Measurements from ENCODE around the gene TBC1D30.
"Not testable (repeated sequence)": the region's sequence is repeated elsewhere in the genome, so short reads cannot be mapped to it uniquely, and the experiment has no call there.

The TBC1D30 gene

DNA sequence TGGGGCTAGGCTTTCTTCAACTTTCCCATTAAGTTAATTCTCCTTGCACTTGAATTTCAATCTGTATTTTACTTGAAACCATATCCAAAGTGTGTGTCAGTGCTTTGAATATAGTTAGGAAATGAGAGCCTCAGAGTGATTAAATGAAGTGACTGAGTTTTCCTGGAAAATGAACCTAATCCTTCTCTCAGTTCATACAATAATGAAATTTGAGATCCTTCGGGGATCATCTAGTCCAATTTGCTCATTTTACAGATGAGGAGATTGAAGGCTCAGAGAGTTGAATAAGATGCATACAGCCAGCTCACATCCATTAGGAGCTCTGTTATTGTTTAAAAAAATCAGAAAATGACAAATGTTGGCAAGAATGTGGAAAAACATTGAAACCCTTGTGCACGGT is 18.3 kb upstream of the TBC1D30 start:
- no peak for ATAC-seq

DNA sequence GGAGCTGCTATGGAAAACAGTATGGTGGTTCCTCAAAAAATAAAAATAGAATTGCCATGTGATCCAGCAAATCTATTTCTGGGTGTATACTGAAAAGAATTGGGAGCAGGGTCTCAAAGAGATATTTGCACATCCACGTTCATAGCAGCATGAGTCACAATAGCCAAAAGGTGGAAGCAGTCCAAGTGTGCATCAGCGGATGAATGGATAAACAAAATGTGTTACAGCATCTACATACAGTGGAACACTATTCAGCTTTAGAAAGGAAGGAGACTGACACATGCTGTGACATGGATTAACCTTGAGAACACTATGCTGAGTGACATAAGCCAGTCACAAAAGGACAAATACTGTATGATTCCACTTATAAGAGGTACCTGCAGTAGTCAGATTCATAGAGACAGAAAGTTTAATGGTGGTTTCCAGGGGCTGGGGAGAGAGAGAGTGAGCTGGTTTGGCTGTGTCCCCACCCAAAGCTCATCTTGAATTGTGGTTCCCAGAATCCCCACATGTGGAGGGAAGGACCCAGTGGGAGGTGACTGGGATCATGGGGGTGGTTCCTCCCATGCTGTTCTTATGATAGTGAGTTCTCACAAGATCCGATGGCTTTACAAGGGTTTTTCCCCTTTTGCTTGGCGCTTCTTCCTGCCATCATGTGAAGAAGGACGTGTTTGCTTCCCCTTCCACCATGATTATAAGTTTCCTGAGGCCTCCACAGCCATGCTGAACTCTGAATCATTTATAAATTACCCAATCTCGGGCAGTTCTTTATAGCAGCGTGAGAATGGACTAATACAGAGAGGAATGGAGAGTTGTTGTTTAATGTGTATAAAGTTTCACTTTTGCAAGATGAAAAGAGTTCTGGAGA is 17.6 kb upstream of the TBC1D30 start:
- ATAC-seq = no peak

DNA sequence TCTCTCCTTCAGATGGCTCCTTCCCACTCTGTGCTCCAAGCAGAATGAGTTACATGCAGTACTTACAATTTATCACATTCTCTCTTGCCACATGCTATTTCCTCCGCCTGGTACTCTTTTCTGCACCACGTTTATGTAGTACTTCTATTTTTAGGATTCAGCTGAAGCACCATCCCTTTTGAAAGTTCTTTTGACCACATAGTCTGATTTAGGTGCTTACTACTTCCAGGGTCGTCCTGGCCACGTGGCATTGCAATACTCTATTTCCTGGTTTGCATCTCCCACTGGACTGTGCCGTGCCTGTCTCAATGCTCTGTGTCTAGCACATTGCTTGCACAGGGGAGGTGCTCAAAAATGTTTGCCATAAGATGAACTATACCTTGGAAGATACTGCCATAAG is 16.3 kb upstream of the TBC1D30 start:
- no peak for ATAC-seq

DNA sequence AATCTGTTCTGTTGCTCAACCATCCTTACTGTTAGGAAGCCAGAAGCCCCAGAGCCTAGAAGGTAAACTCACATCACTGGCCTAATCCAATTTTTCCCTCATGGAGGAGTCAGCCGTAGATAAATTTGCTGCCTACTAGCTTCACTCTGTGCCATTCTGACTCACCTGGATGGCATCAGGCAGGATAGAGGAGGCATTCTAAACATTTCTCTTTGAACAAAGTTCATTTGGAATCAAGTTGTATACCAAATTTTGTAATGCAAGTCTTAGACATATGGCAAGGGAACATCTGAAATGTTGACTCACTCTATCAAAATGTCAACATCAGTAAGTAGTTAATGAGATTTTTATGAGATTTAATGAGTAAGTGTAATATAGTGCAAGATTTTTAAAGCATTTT is 13.6 kb upstream of the TBC1D30 start:
- ATAC-seq = no peak

DNA sequence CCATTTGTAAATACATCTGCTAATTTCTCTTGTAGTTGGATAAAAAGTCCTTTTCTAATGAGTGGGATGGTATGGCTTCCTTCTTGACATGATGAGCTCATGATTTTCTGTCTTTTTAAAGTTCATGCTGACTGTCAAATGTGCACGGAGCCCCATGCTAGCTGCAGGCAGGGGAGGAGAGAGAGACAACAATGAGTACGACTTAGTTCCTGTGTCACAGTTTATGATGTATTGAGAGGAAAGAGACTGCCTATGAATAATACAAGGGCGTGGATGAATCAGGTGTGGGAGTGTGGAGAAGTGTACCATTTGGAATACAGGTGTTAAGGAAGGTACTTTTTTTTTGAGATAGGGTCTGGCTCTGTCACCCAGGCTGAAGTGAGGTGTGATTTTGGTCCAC is 10.7 kb upstream of the TBC1D30 start:
- ATAC-seq = no peak

DNA sequence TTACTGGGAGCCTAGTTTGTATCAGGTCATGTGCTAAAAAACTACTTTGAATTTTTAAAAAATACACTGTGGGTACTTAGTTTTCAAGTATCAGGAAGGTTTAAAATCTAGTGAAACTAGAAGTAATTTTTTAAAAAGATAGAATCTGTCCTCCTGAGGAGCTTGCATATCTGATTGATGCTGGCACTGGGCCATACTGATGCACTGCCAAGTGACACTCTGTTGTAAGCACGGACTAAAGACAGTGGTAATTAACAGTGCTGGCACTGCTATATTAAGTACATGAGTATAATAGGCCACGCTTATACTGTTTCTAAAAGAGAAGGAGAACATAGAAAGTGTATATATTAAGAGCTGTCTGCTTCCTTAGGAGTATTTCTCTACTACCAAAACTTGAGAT is 10.0 kb upstream of the TBC1D30 start:
- no peak for ATAC-seq

DNA sequence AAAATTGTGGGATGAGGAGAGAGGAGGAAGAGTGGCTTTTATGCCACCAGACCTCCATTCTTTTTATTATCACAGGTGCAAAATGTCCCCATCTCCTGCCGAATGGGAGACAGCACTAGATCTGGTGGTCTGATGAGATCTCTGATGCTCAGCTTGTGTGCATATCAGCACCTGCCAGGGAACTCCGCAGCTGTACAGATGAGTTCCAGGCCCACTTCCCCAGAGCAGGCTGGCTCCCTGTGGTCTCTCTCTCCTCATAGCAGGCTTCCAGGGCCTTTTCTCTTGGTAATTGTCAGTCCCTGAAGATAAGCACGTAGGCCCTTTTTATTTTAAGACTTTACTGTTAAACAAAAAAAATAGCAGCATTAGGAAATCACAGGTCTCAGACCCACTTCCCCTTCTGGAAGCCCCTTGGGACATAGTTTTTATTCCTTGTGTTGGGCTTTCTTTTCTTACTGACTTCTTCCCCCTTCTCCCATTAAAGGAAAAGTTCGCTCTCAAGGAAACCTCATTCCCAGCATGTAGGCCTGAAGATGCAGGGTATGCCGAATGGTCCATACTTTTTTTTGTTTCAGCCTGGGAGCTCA is 4.5 kb upstream of the TBC1D30 start:
- ATAC-seq = no peak

DNA sequence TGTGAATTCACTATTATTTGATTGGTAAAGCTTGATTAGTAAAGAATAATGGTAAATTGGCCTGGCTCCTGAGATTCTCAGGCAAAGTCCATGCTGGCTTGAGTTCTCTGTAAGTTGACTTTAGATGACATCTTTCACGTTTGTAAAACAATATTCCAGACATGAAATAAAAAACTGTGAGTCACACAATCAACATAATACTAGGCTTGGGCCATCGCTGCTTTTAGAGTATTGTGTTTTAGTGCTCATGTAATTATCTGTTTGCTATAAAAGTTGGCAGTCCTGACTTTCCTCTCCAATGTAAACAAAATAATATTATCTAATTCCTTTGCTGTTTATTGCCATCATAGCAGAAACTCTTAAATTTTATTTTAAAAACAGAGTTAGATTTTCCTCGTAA is 3.9 kb upstream of the TBC1D30 start:
- ATAC-seq = no peak

DNA sequence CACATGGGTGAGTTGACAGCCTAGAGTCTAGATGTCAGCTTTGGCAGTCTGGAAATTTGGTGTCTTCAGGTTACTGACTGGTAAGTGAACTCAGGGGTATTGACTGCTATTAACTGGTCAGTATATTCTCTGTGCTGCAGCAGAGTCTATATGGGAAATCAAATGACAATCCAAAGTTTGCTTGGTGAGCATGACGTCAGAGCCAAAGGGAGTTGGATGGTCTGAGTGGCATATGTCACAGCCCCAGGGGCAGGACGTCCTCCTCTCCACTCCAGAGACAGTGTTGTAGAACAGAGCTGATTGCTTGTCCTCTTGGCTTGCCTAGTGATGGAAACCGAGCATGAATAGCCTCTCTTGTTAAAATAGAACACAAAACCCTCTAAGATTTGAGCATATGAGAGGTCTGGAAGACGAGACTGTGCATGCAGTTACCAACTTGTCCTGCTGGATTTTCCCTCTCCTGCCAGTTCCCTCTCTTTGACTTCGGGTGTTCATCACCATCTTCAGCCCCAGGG is 3.3 kb upstream of the TBC1D30 start:
- ATAC-seq = no peak

DNA sequence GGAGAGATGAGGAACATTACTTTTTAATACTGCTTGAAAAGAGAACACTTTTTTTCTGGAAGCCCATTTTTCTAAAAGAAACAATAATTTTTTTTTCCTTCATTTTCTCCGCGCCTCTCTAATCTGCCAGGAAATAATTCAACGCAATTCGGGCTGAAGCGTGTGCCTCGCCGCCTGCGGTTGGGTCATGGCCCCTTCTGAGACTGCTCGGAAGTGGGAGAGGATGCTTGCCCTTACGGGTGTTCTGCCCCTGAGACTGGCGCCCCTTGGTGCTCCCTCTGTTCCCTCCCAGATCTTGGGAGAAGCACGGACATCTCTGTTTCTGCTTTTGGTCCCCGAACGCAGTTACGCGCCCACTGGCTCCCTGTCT is 332 bp upstream of the TBC1D30 start:
- ATAC-seq = no peak

DNA sequence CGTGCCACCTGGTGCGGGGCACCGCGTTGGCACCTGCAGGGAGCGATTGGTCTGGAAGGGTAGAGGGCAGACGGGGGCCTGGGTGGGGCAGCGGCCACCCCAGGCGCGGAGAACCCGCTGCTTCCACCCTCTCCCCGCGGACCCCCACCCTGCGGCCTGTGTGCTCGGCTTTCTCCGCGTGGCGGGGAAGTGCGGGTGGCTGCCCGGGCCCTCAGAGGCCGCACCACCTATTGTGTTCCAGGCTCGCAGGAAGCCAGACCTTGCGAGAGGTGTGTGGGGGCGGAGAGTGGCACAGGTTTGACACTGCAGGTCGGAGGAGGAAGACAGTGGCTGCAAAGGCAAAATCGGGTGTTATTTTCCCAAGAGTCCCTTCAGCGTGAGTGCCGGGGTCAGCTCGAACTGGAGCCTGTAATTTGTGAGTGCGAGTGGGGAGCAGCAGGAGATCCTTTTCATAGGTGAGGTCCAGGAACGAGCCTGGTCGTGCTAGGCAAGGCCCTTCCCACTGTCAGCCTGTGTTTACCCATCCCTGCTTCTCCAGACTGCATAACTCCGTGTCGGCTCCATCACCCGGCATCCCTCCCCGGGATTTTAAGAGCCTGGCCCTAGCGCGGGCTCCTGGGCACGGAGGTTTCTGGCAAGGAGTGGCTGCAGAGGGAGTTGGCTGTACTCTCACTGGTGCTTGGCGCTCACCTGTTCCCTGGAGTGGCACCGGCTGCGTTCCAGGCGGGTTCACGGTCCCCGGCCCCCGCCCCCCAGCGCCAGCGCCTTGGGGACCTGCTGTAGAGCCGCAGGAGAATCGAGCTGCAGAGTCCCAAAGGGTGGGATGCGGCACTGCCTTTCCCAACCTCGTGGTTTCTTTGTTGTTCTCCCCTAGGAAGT is 935 bp downstream of the TBC1D30 start:
- ATAC-seq = no peak

DNA sequence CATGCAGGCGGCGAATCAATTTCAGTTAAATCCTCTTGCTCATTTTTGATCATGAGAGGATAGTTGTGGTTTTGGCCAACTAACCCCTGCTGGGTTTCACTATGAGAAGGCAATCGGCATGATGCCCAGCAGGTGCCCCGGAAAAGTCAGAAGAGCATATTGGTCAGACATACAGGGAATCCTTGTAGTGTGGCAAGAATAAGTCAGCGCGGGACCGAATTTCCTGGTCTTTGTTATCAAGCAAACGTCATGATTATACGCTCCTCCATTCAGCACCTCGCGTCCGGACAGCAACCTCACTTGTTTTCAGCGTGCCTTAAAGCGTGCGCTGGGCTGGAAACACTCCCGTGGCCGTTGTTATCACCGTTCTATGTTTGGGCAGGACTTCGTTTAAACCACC is 1.8 kb downstream of the TBC1D30 start:
- ATAC-seq = peak; percentile 20 to 40

DNA sequence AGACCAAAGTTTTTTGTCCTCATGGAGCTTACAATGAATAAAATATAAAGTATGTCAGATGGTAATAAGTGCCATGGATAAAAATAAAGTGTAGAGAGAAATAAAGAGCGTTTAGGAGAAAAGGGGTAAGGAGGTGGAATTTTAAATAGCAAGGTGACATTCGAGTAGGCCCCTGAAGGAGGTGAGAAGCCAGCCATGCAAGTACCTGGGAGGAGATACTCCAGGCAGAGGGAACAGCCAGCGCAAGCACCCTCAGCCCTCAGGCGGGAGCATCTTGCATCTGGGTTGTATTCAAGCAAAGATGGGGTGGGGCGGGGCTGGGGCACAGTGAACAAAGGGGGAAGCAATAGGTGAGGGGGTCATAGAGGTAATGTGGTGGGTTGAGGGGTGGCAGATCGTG is 4.3 kb downstream of the TBC1D30 start:
- ATAC-seq = no peak

DNA sequence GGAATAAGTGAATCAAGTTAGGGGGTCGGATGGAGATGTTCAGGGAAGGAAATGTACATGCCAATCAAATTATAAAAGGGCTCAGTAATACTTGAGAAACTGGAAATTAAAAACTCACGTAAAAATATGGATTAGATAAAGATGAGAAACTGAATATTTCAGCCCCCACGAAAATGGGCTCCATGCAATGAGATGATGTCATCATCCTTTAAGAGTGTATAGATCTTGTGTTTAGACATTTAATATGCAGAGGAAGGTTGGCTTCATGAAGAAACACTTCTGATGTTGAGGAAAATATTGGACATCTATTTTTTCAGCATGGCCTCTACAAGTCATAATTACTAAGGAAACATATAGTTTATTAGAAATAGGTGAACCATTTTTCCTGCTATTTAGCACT is 9.5 kb downstream of the TBC1D30 start:
- no peak for ATAC-seq

DNA sequence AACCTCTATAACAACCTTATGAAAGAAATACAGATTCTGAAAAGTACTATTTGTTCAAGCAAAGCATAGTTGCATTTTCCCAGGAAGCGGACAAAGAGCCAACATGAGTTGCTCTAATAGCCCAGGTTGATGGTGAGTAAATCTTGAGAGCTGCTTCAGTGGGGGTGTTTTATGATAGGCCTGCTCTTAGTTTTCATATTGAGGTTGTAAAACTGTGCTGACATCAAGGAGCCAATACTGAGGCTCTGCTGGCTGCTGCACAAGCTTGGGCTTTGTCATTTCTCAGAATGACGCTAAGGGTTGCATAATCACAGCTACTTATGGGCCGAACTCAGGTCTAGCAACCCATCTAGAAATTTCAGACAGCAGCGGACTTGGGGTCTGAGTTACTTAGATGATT is 11.5 kb downstream of the TBC1D30 start:
- ATAC-seq = no peak

DNA sequence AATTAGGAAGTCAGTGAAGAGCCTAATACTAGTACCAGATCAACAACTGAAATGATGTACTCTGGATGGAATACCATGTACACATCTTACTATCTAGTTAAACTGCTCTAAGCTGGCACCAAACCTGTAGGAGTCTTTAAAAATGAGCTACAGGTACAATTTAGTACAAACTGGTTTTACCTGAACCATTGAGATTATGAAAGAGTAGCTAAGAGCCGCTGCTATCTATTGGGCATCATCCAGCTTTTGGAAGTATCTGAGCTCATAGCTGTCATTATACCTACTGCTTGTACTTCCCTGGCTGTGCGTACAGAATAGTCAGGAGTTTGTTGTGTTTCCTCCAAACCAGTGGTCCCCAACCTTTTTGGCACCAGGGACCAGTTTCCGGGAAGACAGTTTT is 12.4 kb downstream of the TBC1D30 start:
- ATAC-seq = no peak

DNA sequence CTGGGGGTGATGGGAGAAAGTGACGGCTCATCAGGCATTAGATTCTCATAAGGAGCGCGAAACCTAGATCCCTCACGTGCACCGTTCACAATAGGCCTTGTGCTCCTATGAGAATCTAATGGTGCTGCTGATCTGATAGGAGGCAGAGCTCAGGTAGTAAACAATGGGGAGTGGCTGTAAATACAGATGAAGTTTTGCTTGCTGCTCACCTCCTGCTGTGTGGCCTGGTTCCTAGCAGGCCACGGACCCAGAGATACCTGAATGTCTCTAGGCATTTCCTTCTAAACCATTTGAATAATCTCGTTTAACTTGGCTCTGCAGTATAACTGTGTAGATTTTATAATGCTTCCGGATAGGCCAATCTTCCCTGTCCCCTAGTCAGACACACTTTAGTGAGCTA is 13.0 kb downstream of the TBC1D30 start:
- ATAC-seq = no peak

DNA sequence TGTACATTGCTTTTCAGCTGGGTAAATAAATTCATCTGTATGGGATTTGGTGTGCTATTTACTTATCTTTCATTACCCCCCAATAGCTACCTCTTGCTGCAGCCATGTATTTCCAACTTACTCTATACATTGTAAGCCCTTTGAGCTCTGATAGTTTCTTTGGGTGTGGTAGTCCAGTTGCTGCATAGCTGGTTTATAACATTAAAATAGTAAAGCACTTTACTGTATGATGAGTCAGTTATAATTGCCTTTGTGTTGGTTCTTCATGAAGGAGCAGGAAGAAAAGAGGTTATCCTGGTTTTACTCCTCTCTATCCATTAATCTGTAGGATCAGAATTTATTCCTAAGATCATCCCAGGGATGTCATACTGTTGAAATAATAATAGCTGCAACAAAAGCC is 15.7 kb downstream of the TBC1D30 start:
- no peak for ATAC-seq

DNA sequence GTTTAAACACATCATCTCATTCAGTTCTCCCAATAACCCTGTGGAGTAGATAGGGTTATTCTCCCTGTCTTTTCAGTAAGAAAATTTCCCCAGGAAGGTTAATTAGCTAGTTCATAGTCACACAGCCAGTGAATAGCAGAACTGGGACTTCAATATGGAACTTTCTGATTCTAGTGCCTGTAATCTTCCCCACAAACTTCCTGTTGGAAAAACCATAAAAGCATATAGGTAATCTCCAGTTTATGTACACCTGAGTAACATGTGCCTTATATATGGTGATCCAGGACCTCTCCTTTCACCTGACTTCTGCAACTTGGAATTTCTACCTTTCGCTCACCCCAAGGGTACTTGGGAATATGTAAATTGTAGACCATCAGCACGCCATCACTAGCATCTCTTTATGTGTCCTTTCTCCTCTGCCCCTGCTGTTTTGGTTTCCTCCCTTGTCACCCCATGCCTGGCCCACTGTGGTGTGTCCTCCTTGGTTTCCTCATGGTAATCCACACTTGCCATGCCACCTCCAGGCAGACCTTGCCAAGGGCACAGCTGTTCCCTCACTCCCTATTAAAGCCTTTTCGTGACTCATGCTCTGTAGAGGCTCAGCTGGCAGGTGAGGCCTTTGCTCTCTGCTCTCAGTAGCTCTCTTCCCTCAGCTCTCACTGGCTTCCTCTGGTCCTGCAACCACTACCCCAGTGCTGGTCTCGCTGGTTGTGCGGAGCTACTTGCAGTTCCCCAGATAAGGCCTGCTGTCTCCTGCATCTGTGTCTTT is 16.7 kb downstream of the TBC1D30 start:
- ATAC-seq = no peak

DNA sequence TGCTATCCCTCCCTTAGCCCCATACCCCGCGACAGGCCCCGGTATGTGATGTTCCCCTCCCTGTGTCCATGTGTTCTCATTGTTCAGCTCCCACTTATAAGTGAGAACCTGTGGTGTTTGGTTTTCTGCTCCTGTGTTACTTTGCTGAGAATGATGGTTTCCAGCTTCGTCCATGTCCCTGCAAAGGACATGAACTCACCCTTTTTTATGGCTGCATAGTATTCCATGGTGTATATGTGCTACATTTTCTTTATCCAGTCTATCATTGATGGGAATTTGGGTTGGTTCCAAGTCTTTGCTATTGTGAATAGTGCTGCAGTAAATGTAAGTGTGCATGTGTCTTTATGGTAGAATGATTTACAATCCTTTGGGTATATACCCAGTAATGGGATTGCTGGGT is 24.0 kb downstream of the TBC1D30 start:
- ATAC-seq = not testable (repeated sequence)

DNA sequence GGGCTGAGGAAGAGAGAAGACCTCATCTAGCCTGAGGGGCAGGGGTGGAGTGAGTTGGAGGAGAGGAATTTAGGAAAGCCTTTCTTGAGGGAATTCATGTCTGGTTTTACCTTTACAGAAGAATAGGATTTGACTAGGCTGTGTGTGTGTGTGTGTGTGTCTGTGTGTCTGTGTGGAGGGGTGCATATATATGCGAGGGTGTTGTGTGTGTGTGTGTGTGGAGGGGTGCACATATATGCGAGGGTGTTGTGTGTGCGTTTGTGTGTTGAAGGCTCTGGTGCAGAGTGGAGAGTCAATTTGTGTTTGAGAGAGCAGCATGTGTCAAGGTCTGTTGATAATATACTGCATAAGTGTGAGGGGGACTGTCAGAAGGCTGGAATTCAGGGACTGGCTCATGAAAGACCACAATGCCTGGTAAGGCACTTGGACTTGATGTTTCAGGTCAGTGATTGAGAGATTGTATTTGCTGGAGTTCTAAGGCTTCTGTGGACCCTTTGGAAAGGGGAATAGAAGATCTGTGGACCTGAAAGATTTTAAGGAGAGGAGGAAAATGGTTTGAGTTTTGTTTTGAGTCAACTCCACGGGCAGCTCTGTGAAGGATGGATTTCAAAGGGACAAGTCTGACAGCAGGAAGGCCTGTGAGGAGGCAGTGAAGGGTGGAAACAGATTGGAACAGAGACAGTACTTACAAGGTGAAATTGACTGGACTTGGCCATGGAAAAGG is 34.6 kb downstream of the TBC1D30 start:
- no peak for ATAC-seq

DNA sequence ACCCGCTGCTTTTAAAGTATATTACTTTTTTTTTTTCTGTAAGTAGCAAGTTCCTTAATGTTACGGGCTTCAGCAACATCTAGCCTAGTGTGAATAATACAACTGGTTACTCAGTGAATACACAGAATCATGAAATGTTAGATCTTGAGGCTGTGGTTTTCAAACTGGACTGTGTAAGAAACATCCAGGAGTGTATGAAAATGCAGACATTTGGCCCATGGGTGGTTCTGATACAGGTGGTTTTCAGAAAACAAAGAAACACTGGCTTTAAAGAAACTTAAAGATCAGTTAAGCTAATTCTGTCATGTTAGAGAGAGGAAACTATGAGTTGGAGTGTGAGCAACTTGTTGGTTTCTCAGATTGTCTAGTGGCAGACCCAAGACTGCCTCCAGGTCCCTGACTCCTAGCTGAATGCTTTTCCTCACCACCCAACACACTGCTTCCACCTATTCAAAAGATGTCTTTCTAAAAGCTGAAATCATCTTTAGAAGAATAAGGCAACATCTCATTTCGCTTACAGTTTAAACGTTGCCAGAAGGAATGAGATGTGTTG is 36.1 kb downstream of the TBC1D30 start:
- ATAC-seq = no peak
